Endothelial cell of umbilical vein (primary cell): Measurements from ENCODE around the gene ZMIZ1.

Source experiments
- CTCF ChIP-seq, 2 donors: IDR thresholded peaks; 1 replicate in 1 of 2; 2 replicates in 1 of 2; pipeline ENCODE4 v1.5.1; 2011; ENCODE audit warnings: low read length in 2 of 2, mild to moderate bottlenecking in 2 of 2, moderate library complexity in 2 of 2, control low read depth in 1 of 2, inconsistent platforms in 1 of 2, low read depth in 1 of 2; ENCODE audit not compliant: insufficient read depth in 1 of 2; ENCODE audit errors: extremely low read depth in 1 of 2
- EZH2 ChIP-seq: IDR thresholded peaks from 2 replicates; pipeline ENCODE4 v1.6.1; 2012; ENCODE audit warnings: borderline replicate concordance, low read depth, mild to moderate bottlenecking, moderate library complexity, low read length, inconsistent platforms; ENCODE audit not compliant: severe bottlenecking
- FOS ChIP-seq: IDR thresholded peaks from 2 replicates; pipeline ENCODE4 v1.6.1; 2011; ENCODE audit warnings: mild to moderate bottlenecking, low read length, moderate library complexity, borderline replicate concordance; ENCODE audit not compliant: insufficient read depth
- GATA2 ChIP-seq: IDR thresholded peaks from 2 replicates; pipeline ENCODE4 v1.7.0; 2011; ENCODE audit warnings: low read depth, mild to moderate bottlenecking, moderate library complexity, mixed read lengths, low read length; ENCODE audit not compliant: insufficient read length, insufficient read depth
- JUN ChIP-seq: IDR thresholded peaks from 2 replicates; pipeline ENCODE4 v1.6.1; 2011; ENCODE audit warnings: borderline replicate concordance, low read depth; ENCODE audit not compliant: insufficient read length, insufficient read depth
- MAX ChIP-seq: IDR thresholded peaks from 2 replicates; pipeline ENCODE4 v1.6.1; 2011; ENCODE audit not compliant: insufficient read depth, insufficient read length
- MYC ChIP-seq: IDR thresholded peaks from one replicate; pipeline ENCODE4 v1.6.1; 2011; ENCODE audit warnings: mild to moderate bottlenecking, low read depth, low read length
- POLR2A ChIP-seq: IDR thresholded peaks from 2 replicates; pipeline ENCODE4 v1.6.1; 2012; ENCODE audit warnings: low read depth, mild to moderate bottlenecking, control low read depth, low read length
- POLR2AphosphoS5 ChIP-seq: IDR thresholded peaks from 2 replicates; pipeline ENCODE4 v1.6.1; 2012; ENCODE audit warnings: low read depth, mild to moderate bottlenecking, control low read depth, low read length, moderate library complexity; ENCODE audit not compliant: insufficient read depth

DNA sequence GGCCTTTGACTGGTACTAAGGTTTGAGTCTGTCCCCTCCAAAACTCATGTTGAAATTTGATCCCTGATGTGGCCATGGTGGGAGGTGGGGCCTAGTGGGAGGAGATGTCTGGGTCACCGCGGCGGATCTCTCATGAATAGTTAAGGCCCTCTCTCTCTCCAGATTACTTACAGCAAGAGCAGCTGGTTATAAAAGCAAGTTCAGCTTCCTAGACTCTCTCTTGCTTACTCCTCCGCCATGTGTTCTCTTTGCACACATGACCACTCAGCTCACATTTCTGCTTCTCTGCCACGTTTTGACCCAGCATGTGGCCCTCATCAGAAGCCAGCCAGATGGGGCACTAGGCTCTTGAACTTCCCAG, 29.9 kb upstream of the ZMIZ1 start:
- TF ChIP-seq JUN (no peak), MAX (no peak), POLR2A (no peak), CTCF (IDR thresholded peaks at IDR 0.05; ENCODE audit: extremely low read depth in 1 of 2, insufficient read depth in 1 of 2, low read depth in 1 of 2, low read length in 2 of 2) (no peak), FOS (no peak), GATA2 (no peak), MYC (no peak), EZH2 (no peak), POLR2AphosphoS5 (no peak)
